Esophagus (tissue), 2 donors: ENCODE measurements around the gene DCLK1. TPM values are rescaled to one million over a fixed set of nuclear protein-coding genes. Genes with fewer than 3 reads are reported as not detected.

Experiments used
- H3K27ac ChIP-seq, 2 donors: one replicate each; pipeline ENCODE4 v1.5.1; 2013; ENCODE audit warnings: low read depth in 2 of 2, mild to moderate bottlenecking in 2 of 2, inconsistent platforms in 1 of 2, low read length in 1 of 2, moderate library complexity in 1 of 2
- H3K27me3 ChIP-seq, 2 donors: one replicate each; pipeline ENCODE4 v1.6.1; 2013; ENCODE audit warnings: low read length in 2 of 2, control low read depth in 1 of 2, mild to moderate bottlenecking in 1 of 2; ENCODE audit not compliant: insufficient read depth in 2 of 2, control insufficient read depth in 1 of 2
- H3K36me3 ChIP-seq, 2 donors: one replicate each; pipeline ENCODE4 v1.6.1; 2013; ENCODE audit warnings: low read length in 1 of 2; ENCODE audit not compliant: control insufficient read depth in 2 of 2, insufficient read depth in 2 of 2
- H3K4me1 ChIP-seq, 2 donors: one replicate each; pipeline ENCODE4 v1.6.1; 2013; ENCODE audit warnings: low read length in 1 of 2; ENCODE audit not compliant: control insufficient read depth in 2 of 2, insufficient read depth in 2 of 2
- H3K4me3 ChIP-seq, 2 donors: one replicate each; pipeline ENCODE4 v1.5.1; 2013; ENCODE audit warnings: low read length in 2 of 2, mild to moderate bottlenecking in 2 of 2, low read depth in 1 of 2, moderate library complexity in 1 of 2
- H3K9me3 ChIP-seq, 2 donors: one replicate each; pipeline ENCODE4 v1.6.1; 2013; ENCODE audit warnings: mild to moderate bottlenecking in 2 of 2, low read depth in 1 of 2, low read length in 1 of 2, moderate library complexity in 1 of 2; ENCODE audit not compliant: control insufficient read depth in 2 of 2, insufficient read depth in 1 of 2
- WGBS, 2 donors: extraction: QIAGEN DNeasy Blood & Tissue Kit; methylation state at CpG; one replicate each; pipeline ENCODE4 v1.1.7; 2013; 5-methylcytosine and 5-hydroxymethylcytosine counted together
- polyA plus RNA-seq, 2 donors: library from polyadenylated mRNA; stranded (reverse); fragments of 200-250 nt; gene quantifications; one replicate each; pipeline ENCODE4 v1.2.3, GENCODE V29; 2013
- donor health status: healthy with polysubstance abuse.
- donor health status: Bipolar disorder and iron deficiency.

DCLK1 gene
- polyA plus RNA-seq, 2 donors, result 0.47 to 0.75 TPM

GRCh38 chr13:36061621-36062020, 69.6 kb downstream of the DCLK1 start:
- H3K27ac ChIP-seq, result no peak overlapping the region
- H3K36me3 ChIP-seq, result no peaks in the 10 kb centered on the region
- no peaks in the 10 kb centered on the region for H3K9me3 ChIP-seq
- 48 to 53% methylated on average over 4 of the region's 4 CpGs for WGBS, 2 donors
- no peaks in the 10 kb centered on the region for H3K27me3 ChIP-seq
- H3K4me1 ChIP-seq, result no peaks in the 10 kb centered on the region
- H3K4me3 ChIP-seq, result no peak overlapping the region

- H3K9me3 ChIP-seq, result no peaks in the 10 kb centered on the region
- H3K27ac ChIP-seq, result no peak overlapping the region
- no peaks in the 10 kb centered on the region for H3K36me3 ChIP-seq
- 57 to 74% methylated on average over 4 of the region's 4 CpGs for WGBS, 2 donors
- H3K27me3 ChIP-seq, result no peaks in the 10 kb centered on the region
- no peaks in the 10 kb centered on the region for H3K4me1 ChIP-seq
- H3K4me3 ChIP-seq, result no peak overlapping the region
Measured at GRCh38 chr13:36061054-36061453, 70.1 kb downstream of the DCLK1 start.

- H3K27me3 ChIP-seq, result no peaks in the 10 kb centered on the region
Measured at GRCh38 chr13:36059321-36059720, 71.9 kb downstream of the DCLK1 start.

GRCh38 chr13:36058116-36058515, 73.1 kb downstream of the DCLK1 start:
- H3K4me3 ChIP-seq, result no peak overlapping the region
- no peaks in the 10 kb centered on the region for H3K9me3 ChIP-seq
- no peaks in the 10 kb centered on the region for H3K27me3 ChIP-seq
- no peaks in the 10 kb centered on the region for H3K36me3 ChIP-seq
- WGBS, 2 donors, result 74% methylated on average over 2 of the region's 2 CpGs
- H3K27ac ChIP-seq, result no peak overlapping the region
- H3K4me1 ChIP-seq, result no peaks in the 10 kb centered on the region

More at GRCh38 chr13:36059321-36059720, 71.9 kb downstream of the DCLK1 start:
- 54 to 56% methylated on average over 1 of the region's 1 CpG for WGBS, 2 donors
- H3K27ac ChIP-seq, result no peak overlapping the region
- H3K9me3 ChIP-seq, result no peaks in the 10 kb centered on the region
- no peaks in the 10 kb centered on the region for H3K4me1 ChIP-seq
- no peaks in the 10 kb centered on the region for H3K36me3 ChIP-seq
- no peak overlapping the region for H3K4me3 ChIP-seq

GRCh38 chr13:36057547-36057946, 73.6 kb downstream of the DCLK1 start:
- H3K36me3 ChIP-seq, result no peaks in the 10 kb centered on the region
- no peaks in the 10 kb centered on the region for H3K27me3 ChIP-seq
- 79% methylated on average over 1 of the region's 1 CpG for WGBS, 2 donors
- no peaks in the 10 kb centered on the region for H3K9me3 ChIP-seq
- H3K27ac ChIP-seq, result no peak overlapping the region
- H3K4me1 ChIP-seq, result no peaks in the 10 kb centered on the region
- H3K4me3 ChIP-seq, result no peak overlapping the region

- no peaks in the 10 kb centered on the region for H3K9me3 ChIP-seq
Measured at GRCh38 chr13:36057041-36057440, 74.1 kb downstream of the DCLK1 start.

GRCh38 chr13:36055366-36055765, 75.8 kb downstream of the DCLK1 start:
- H3K36me3 ChIP-seq, result no peaks in the 10 kb centered on the region
- no peaks in the 10 kb centered on the region for H3K9me3 ChIP-seq
- 63 to 70% methylated on average over 4 of the region's 4 CpGs for WGBS, 2 donors
- H3K27me3 ChIP-seq, result no peaks in the 10 kb centered on the region
- no peak overlapping the region for H3K4me3 ChIP-seq
- H3K27ac ChIP-seq, result no peak overlapping the region
- no peaks in the 10 kb centered on the region for H3K4me1 ChIP-seq

More at GRCh38 chr13:36057041-36057440, 74.1 kb downstream of the DCLK1 start:
- Histone ChIP-seq H3K27ac (no peak overlapping the region), H3K36me3 (no peaks in the 10 kb centered on the region), H3K4me1 (no peaks in the 10 kb centered on the region), H3K27me3 (no peaks in the 10 kb centered on the region), H3K4me3 (no peak overlapping the region)
- WGBS, 2 donors, result 52 to 55% methylated on average over 3 of the region's 3 CpGs

GRCh38 chr13:36054041-36054440, 77.1 kb downstream of the DCLK1 start:
- no peaks in the 10 kb centered on the region for H3K36me3 ChIP-seq
- H3K27ac ChIP-seq, result no peak overlapping the region
- H3K9me3 ChIP-seq, result no peaks in the 10 kb centered on the region
- H3K4me3 ChIP-seq, result no peak overlapping the region
- H3K27me3 ChIP-seq, result no peaks in the 10 kb centered on the region
- 65 to 71% methylated on average over 2 of the region's 2 CpGs for WGBS, 2 donors
- no peaks in the 10 kb centered on the region for H3K4me1 ChIP-seq

GRCh38 chr13:36051082-36051481, 80.1 kb downstream of the DCLK1 start:
- H3K27ac ChIP-seq, result no peak overlapping the region
- no peaks in the 10 kb centered on the region for H3K4me1 ChIP-seq
- 76 to 79% methylated on average over 1 of the region's 1 CpG for WGBS, 2 donors
- no peak overlapping the region for H3K4me3 ChIP-seq
- H3K9me3 ChIP-seq, result no peaks in the 10 kb centered on the region
- H3K36me3 ChIP-seq, result no peaks in the 10 kb centered on the region
- no peaks in the 10 kb centered on the region for H3K27me3 ChIP-seq

GRCh38 chr13:36046672-36047071, 84.5 kb downstream of the DCLK1 start:
- no peaks in the 10 kb centered on the region for H3K27me3 ChIP-seq
- no peak overlapping the region for H3K4me3 ChIP-seq
- no peaks in the 10 kb centered on the region for H3K9me3 ChIP-seq
- H3K36me3 ChIP-seq, result no peaks in the 10 kb centered on the region
- no peak overlapping the region for H3K27ac ChIP-seq
- no peaks in the 10 kb centered on the region for H3K4me1 ChIP-seq
- 56 to 67% methylated on average over 3 of the region's 3 CpGs for WGBS, 2 donors
